H1 (cell line): ENCODE data around the gene BRMS1.

Experiments
- CEBPB ChIP-seq: IDR thresholded peaks from 2 replicates; pipeline ENCODE4 v1.6.1; 2012; ENCODE audit warnings: low read depth, low read length
- CTCF ChIP-seq, 3 experiments: IDR thresholded peaks; 1 replicate in 2 of 3; 2 replicates in 1 of 3; pipeline versions ENCODE4 v1.5.1 to v1.6.1; 2011; ENCODE audit warnings: low read length in 3 of 3, mild to moderate bottlenecking in 3 of 3, inconsistent platforms in 2 of 3, low read depth in 1 of 3, moderate library complexity in 1 of 3; ENCODE audit not compliant: insufficient read depth in 1 of 3; ENCODE audit errors: control extremely low read depth in 1 of 3
- EGR1 ChIP-seq: IDR thresholded peaks from 2 replicates; pipeline ENCODE4 v1.6.1; 2011; ENCODE audit warnings: low read depth, low read length, borderline replicate concordance
- EP300 ChIP-seq, 2 experiments: IDR thresholded peaks; 1 replicate in 1 of 2; 2 replicates in 1 of 2; pipeline ENCODE4 v1.6.1; 2011 to 2012; ENCODE audit warnings: low read depth in 2 of 2, low read length in 2 of 2, mild to moderate bottlenecking in 2 of 2, borderline replicate concordance in 1 of 2, inconsistent platforms in 1 of 2, moderate library complexity in 1 of 2
- MAFK ChIP-seq: IDR thresholded peaks from 2 replicates; pipeline ENCODE4 v1.6.1; 2012; ENCODE audit warnings: low read depth, mild to moderate bottlenecking, improper control_type of control experiment, low read length
- NANOG ChIP-seq: IDR thresholded peaks from 2 replicates; pipeline ENCODE4 v1.6.1; 2011; ENCODE audit warnings: low read length, low read depth, mild to moderate bottlenecking, inconsistent platforms; ENCODE audit not compliant: insufficient read depth, poor library complexity, severe bottlenecking
- POLR2AphosphoS5 ChIP-seq: IDR thresholded peaks from 2 replicates; pipeline ENCODE4 v1.6.1; 2011; ENCODE audit warnings: low read depth, low read length
- RFX5 ChIP-seq: IDR thresholded peaks from 2 replicates; pipeline ENCODE4 v1.6.1; 2011; ENCODE audit warnings: low read depth, low read length, improper control_type of control experiment, borderline replicate concordance
- TF ChIP-seq, protein P1 (sequence below): fragments of 300-600 bp; sonication (generic); IDR thresholded peaks from 2 replicates; pipeline ENCODE4 v1.7.1; 2012; ENCODE audit warnings: low read length, moderate library complexity, mild to moderate bottlenecking, inconsistent platforms; ENCODE audit not compliant: insufficient replicate concordance

DNA sequence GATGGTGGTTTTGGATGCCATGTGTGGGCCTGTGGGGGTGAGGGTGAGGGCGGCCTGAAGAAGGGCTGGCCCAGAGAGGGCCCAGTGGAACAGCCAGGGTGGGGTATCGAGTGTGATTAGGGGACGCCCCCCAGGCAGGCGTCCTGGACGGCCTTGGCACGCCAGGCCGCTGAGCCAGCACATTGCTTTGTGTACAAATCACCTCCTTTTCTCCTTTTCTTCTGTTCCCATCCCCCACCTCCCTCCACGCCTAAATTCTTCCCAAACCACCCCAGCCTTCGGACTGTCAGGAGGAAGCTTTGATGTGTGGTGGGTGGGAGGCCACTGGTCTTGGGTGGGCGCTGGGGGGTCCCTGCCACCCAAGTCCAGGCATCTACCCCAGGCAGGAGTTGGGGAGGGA, 20.2 kb downstream of the BRMS1 start:
- TF ChIP-seq, protein P1, sequence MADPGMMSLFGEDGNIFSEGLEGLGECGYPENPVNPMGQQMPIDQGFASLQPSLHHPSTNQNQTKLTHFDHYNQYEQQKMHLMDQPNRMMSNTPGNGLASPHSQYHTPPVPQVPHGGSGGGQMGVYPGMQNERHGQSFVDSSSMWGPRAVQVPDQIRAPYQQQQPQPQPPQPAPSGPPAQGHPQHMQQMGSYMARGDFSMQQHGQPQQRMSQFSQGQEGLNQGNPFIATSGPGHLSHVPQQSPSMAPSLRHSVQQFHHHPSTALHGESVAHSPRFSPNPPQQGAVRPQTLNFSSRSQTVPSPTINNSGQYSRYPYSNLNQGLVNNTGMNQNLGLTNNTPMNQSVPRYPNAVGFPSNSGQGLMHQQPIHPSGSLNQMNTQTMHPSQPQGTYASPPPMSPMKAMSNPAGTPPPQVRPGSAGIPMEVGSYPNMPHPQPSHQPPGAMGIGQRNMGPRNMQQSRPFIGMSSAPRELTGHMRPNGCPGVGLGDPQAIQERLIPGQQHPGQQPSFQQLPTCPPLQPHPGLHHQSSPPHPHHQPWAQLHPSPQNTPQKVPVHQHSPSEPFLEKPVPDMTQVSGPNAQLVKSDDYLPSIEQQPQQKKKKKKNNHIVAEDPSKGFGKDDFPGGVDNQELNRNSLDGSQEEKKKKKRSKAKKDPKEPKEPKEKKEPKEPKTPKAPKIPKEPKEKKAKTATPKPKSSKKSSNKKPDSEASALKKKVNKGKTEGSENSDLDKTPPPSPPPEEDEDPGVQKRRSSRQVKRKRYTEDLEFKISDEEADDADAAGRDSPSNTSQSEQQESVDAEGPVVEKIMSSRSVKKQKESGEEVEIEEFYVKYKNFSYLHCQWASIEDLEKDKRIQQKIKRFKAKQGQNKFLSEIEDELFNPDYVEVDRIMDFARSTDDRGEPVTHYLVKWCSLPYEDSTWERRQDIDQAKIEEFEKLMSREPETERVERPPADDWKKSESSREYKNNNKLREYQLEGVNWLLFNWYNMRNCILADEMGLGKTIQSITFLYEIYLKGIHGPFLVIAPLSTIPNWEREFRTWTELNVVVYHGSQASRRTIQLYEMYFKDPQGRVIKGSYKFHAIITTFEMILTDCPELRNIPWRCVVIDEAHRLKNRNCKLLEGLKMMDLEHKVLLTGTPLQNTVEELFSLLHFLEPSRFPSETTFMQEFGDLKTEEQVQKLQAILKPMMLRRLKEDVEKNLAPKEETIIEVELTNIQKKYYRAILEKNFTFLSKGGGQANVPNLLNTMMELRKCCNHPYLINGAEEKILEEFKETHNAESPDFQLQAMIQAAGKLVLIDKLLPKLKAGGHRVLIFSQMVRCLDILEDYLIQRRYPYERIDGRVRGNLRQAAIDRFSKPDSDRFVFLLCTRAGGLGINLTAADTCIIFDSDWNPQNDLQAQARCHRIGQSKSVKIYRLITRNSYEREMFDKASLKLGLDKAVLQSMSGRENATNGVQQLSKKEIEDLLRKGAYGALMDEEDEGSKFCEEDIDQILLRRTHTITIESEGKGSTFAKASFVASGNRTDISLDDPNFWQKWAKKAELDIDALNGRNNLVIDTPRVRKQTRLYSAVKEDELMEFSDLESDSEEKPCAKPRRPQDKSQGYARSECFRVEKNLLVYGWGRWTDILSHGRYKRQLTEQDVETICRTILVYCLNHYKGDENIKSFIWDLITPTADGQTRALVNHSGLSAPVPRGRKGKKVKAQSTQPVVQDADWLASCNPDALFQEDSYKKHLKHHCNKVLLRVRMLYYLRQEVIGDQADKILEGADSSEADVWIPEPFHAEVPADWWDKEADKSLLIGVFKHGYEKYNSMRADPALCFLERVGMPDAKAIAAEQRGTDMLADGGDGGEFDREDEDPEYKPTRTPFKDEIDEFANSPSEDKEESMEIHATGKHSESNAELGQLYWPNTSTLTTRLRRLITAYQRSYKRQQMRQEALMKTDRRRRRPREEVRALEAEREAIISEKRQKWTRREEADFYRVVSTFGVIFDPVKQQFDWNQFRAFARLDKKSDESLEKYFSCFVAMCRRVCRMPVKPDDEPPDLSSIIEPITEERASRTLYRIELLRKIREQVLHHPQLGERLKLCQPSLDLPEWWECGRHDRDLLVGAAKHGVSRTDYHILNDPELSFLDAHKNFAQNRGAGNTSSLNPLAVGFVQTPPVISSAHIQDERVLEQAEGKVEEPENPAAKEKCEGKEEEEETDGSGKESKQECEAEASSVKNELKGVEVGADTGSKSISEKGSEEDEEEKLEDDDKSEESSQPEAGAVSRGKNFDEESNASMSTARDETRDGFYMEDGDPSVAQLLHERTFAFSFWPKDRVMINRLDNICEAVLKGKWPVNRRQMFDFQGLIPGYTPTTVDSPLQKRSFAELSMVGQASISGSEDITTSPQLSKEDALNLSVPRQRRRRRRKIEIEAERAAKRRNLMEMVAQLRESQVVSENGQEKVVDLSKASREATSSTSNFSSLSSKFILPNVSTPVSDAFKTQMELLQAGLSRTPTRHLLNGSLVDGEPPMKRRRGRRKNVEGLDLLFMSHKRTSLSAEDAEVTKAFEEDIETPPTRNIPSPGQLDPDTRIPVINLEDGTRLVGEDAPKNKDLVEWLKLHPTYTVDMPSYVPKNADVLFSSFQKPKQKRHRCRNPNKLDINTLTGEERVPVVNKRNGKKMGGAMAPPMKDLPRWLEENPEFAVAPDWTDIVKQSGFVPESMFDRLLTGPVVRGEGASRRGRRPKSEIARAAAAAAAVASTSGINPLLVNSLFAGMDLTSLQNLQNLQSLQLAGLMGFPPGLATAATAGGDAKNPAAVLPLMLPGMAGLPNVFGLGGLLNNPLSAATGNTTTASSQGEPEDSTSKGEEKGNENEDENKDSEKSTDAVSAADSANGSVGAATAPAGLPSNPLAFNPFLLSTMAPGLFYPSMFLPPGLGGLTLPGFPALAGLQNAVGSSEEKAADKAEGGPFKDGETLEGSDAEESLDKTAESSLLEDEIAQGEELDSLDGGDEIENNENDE = no peak
- TF ChIP-seq CTCF (IDR thresholded peaks at IDR 0.05; ENCODE audit: control extremely low read depth in 1 of 3, insufficient read depth in 1 of 3, low read depth in 1 of 3, low read length in 3 of 3) (no peak), POLR2AphosphoS5 (no peak), NANOG (no peak), EGR1 (no peak), CEBPB (no peak), EP300 (IDR thresholded peaks at IDR 0.05; ENCODE audit: borderline replicate concordance in 1 of 2, low read depth in 2 of 2, low read length in 2 of 2) (no peak), MAFK (no peak), RFX5 (no peak)
